ENCODE data around the gene ATXN10.

ATXN10 gene

DNA sequence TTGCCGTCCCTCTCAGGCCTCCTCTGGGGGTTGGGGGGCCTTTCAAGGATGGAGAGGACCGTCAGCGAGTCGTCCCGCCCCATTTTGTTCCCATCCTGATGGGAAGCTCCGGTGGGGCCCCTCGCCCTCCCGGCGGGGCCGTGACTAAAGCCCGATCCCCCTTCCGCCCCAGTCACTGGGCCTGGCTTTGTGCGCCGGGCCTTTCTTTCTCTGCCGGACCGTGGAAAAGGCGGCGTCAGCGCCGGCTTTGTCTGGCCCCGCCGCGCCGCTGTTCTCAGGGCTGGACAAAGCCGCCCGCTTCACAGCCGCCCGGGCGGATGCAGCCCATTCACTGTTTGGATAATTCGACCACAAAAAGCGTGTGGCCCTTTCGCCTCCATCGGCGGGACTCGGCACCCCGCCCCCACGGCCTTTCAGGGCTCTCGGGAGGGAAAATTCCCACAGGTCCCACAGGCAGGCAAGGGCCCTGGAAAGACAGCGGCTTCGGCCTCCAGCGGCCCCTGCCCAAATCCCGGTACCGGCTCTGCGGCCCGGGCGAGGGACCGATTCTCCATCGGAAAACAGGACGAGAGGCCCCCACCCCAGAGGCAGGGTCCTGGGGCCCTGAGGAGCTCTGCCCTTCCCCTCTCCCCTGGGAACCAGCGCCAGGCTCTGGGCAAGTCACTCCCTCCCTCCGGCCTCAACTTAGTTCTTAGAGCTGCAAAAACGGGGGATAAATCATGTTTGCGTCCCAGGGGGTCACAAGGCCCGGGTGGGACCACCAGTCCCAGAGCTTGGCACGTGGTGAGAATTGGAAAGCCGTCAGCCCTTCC is 218.1 kb downstream of the ATXN10 start:
- DNase-seq (ENCODE audit: low read depth in 3 of 3), result no peak

DNA sequence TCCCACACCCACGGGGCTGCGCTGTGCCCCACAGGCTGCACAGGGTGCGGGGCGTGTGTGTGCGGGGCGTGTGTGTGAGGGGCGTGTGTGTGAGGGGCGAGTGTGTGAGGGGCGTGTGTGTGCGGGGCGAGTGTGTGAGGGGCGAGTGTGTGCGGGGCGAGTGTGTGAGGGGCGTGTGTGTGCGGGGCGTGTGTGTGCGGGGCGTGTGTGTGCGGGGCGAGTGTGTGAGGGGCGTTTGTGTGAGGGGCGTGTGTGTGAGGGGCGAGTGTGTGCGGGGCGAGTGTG is 218.7 kb downstream of the ATXN10 start:
- no peak for DNase-seq (ENCODE audit: low read depth in 3 of 3)

DNA sequence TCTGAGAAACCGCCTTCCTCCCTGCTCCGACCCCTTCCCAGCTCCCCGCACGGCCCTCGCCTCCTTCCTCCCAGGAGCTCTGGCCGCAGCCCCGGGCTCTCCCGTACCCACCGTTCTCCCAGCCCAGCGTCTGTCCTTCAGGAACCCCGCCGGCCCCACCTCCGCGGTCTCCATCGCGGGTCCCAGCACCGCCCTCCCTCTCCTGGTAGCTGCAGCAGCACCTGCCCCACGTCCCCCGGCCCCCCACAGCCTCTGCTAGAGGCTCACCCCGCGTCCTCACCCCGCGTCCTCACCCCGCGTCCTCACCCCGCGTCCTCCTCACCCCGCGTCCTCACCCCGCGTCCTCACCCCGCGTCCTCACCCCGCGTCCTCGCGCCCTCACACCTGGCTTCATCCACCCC is 219.4 kb downstream of the ATXN10 start:
- DNase-seq (ENCODE audit: low read depth in 3 of 3), result no peak

DNA sequence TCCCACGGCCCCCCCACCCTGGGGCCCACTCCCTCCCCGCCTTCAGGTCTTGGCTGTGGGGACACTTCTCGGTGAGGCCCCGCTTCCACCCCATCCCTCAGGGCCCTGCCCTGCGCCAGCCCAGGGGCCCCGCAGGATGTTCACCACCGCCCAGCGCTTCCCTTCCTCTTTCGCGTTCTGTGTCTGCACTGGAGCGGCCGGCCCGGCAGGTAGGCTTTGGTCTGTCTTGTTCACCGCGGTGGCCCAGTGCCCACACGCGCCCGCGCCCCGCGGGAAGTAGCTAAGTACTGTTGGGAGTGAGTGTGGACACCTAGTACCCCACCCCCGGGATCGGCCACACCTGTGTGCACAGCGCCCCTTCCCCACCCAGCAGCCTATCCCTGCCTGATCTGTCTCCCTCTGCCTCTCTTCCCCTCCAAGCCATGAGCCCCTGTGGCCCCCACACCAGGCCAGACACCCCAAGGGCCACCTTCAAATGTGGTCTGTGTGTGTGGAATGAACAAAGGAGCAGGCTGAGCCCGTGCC is 219.9 kb downstream of the ATXN10 start:
- DNase-seq (ENCODE audit: low read depth in 3 of 3), result no peak

DNA sequence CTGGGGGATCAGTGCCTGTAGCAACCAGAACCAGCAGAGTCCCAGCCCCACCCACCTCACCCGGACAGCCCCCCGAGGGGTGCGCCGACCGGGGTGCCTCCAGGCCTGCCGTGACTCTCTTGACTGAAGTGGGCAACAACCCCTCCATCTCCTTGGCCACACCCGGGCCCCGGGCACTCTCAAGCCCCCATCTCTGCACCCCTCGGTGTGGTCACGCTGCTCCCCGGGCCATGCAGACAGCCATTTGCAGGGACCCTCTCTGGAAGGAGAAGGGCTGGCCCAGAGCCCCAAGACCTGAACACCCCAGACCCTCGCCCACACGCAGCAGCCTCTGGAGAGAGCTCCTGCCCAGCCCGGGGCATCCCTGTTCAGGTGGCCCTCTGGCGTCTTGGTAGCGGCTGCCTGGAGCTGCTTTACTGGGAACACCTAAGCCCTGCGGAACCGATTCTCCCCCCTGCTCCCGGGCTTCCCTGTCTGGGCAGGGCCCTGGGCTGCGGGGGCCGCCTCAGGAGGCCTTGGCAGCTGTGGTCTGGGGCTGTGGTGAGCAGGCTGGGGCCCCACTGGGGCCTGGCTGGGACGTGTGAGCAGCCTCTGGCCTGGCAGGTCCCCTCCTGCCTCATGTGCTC is 220.5 kb downstream of the ATXN10 start:
- no peak for DNase-seq (ENCODE audit: low read depth in 3 of 3)

DNA sequence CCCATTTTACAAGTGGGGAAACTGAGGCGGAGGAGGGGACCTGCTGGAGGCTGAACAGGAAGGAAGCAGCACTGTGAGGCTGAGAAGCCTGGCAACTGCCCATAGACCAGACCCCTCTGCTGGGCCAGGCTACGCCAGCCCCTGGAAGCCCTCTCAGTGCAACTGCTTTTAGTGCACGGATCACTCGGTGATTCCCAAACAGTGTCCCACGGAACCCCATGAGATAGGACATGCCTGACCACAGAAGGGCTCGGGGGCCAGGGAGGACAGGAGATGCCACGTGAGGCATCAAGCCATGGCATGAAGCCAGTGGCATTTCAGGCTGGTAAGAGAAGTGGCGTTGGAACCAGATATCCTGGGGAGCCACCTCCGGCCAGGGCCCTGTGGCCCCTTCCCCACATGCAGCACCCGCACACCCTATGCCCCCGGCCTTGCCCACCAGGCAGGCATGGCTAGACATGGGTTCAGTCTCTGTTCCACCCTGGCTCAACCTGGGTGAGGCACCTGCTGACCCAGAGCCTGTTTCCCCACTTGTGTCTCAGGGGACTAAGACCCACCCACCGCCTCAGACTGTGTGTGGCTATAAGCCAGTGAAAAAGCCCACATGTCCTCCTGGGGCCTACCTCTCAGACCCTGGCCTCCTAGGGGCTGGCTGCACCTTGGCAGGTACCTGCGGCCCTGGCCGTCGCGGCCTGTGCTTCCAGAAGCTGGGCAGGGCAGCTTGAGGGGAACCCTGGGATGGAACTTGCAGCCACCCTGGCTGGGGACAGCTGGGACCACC is 221.2 kb downstream of the ATXN10 start:
- no peak for DNase-seq (ENCODE audit: low read depth in 3 of 3)

DNA sequence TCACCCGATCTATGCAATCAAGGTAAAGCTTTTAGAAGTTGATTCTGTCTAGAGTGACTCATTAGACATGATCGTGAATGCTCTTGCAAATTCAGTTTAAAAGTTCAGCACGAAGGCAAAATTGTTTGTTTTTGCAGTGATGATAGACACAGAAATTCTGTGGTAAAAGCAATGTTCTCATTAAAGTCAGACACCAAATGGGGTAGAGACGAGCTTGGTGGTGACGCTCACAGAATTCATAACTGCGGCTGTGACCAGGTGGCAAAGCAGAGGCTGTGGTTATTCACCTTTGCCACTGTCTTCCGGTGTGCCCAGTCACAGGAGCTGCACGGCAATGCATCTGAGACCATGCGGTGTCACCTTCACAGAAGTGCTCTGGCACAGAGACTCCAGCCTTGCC is 221.9 kb downstream of the ATXN10 start:
- no peak for DNase-seq (ENCODE audit: low read depth in 3 of 3)

Data from stimulated activated CD4-positive, alpha-beta T cell treated with anti-CD3 and anti-CD28 coated beads, TNF-alpha, amount 100 ng/mL, for 4 hours (primary cell).